ENCODE measurements around the gene PRLR.

Gene PRLR

DNA sequence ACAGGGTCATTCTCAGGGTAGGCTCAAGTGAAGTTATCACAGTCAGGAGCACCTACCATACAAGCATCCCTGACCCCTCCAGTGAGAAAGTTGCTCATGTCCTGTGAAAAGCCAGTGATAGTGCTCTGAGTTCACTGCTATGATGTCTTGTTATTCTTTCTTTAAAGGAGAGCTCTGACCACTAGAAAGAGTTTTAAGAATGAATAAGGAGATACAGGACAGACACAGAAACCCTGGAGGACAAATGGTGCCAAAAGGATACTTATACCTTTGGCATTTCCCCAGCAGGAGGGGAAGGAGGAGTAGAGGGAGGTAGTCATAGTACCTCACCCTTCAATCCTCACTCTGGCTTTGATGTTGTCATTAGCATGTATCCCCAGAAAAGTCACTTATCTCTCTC is 98.6 kb downstream of the PRLR start:
- no peak for DNase-seq (ENCODE audit: low read depth)
- H3K4me3 ChIP-seq (ENCODE audit: low read depth, low read length), result no peak overlapping the region
- TF ChIP-seq, protein P1, sequence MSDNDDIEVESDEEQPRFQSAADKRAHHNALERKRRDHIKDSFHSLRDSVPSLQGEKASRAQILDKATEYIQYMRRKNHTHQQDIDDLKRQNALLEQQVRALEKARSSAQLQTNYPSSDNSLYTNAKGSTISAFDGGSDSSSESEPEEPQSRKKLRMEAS (IDR thresholded peaks at IDR 0.05; ENCODE audit: low read depth, low read length), result no peak
- TF ChIP-seq, protein P2, sequence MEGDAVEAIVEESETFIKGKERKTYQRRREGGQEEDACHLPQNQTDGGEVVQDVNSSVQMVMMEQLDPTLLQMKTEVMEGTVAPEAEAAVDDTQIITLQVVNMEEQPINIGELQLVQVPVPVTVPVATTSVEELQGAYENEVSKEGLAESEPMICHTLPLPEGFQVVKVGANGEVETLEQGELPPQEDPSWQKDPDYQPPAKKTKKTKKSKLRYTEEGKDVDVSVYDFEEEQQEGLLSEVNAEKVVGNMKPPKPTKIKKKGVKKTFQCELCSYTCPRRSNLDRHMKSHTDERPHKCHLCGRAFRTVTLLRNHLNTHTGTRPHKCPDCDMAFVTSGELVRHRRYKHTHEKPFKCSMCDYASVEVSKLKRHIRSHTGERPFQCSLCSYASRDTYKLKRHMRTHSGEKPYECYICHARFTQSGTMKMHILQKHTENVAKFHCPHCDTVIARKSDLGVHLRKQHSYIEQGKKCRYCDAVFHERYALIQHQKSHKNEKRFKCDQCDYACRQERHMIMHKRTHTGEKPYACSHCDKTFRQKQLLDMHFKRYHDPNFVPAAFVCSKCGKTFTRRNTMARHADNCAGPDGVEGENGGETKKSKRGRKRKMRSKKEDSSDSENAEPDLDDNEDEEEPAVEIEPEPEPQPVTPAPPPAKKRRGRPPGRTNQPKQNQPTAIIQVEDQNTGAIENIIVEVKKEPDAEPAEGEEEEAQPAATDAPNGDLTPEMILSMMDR (IDR thresholded peaks at IDR 0.05; ENCODE audit: low read depth, low read length), result no peak
- TF ChIP-seq POLR2A (IDR thresholded peaks at IDR 0.05; ENCODE audit: extremely low read depth, insufficient read length) (no peak), MYC (IDR thresholded peaks at IDR 0.05; ENCODE audit: low read depth, low read length) (no peak)

DNA sequence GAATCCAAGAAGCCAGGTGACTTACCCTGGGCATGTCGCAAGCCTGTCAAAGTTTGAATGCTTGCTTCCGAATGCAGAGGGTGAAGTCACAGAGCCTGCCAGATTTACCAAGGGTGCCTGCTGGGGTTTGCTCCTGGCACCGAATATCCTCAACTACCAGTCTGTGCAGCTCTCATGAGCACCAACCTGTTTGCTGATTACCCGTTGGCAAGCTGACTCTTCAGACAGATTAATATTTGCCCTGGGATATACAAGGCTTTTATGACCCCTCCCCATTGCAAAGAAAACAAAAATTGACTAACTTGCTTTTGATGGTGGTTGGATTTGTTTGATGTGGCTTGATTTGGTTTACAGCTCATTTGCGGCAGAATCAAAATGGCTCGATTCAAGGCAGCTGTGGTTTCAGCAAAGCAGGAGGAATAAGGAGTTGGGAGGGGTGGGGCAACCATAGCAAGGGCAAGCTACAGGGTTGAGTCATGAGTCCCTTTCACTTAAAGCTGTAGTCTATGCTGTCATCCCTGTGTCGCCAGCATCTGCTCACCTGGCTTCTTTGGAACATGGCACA is 100.3 kb downstream of the PRLR start:
- no peak for DNase-seq (ENCODE audit: low read depth)
- H3K4me3 ChIP-seq (ENCODE audit: low read depth, low read length), result no peak overlapping the region
- TF ChIP-seq, protein P1 (IDR thresholded peaks at IDR 0.05; ENCODE audit: low read depth, low read length), result no peak
- TF ChIP-seq, protein P2 (IDR thresholded peaks at IDR 0.05; ENCODE audit: low read depth, low read length), result no peak
- TF ChIP-seq MYC (IDR thresholded peaks at IDR 0.05; ENCODE audit: low read depth, low read length) (no peak), POLR2A (IDR thresholded peaks at IDR 0.05; ENCODE audit: extremely low read depth, insufficient read length) (no peak)

DNA sequence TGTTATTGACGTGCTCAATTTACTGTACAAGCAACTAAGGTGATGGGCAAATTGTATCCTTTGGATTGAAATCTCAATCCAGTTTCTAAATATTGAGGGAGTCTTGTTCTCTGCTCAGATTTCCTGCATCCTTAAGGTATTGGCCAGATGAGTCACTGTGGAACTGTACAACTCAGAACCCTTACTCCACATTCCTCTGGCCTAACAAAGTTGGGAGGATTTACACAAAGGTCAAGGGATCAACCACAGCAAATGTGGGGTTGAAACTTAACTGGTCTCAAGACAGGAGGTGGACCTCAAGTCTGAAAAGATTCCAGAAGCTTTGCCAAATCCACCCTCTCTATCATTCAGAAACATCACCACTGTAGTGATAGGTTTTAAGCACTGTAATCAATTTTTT is 101.0 kb downstream of the PRLR start:
- TF ChIP-seq MYC (IDR thresholded peaks at IDR 0.05; ENCODE audit: low read depth, low read length) (no peak), POLR2A (IDR thresholded peaks at IDR 0.05; ENCODE audit: extremely low read depth, insufficient read length) (no peak)
- TF ChIP-seq, protein P1 (IDR thresholded peaks at IDR 0.05; ENCODE audit: low read depth, low read length), result no peak
- TF ChIP-seq, protein P2 (IDR thresholded peaks at IDR 0.05; ENCODE audit: low read depth, low read length), result no peak
- no peak overlapping the region for H3K4me3 ChIP-seq (ENCODE audit: low read depth, low read length)
- no peak for DNase-seq (ENCODE audit: low read depth)

DNA sequence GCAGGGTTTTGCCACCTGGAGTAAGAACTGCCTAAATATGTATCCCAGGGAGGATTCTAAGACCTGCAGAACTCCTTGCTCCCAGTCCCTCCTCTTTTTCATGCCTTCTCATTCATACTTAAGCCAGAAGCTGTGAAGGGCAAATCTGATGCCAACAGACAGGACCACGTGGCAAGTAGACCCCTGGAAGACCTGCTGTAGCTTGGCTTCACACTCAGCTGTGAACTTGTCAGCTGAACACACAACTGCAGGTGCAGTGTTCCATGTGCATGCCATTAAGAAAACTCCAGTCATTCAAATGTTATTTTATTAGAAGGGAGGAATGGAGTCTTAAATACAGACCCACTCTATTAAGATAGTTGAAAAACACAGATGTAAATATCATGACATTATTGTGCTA is 103.3 kb downstream of the PRLR start:
- DNase-seq (ENCODE audit: low read depth), result no peak
- TF ChIP-seq MYC (IDR thresholded peaks at IDR 0.05; ENCODE audit: low read depth, low read length) (no peak), POLR2A (IDR thresholded peaks at IDR 0.05; ENCODE audit: extremely low read depth, insufficient read length) (no peak)
- TF ChIP-seq, protein P1 (IDR thresholded peaks at IDR 0.05; ENCODE audit: low read depth, low read length), result 0 out of 2 replicates have a peak, but pooled peaks have one; percentile 20
- TF ChIP-seq, protein P2 (IDR thresholded peaks at IDR 0.05; ENCODE audit: low read depth, low read length), result no peak
- H3K4me3 ChIP-seq (ENCODE audit: low read depth, low read length), result no peak overlapping the region

DNA sequence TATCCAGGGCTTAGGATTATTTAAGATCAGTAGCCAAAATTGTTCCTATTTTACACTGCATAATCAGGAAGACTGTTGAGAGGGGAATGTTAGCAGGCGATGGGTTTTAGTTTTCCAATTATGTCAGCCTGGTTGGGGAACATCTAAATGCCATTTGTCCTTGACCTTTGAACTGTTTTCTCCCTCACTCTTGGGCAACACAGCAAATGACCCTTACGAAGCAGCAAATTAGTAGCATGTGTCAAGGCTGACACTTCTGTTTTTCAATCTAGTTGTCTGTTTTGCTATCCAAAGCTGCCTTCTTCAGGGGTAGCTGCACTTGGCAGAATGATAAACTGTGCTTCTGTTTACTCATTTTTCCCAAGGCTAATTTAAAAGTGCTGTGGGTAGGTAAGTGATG is 104.5 kb downstream of the PRLR start:
- no peak for DNase-seq (ENCODE audit: low read depth)

More for the DNA sequence above, 104.5 kb downstream of the PRLR start:
- no peak overlapping the region for H3K4me3 ChIP-seq (ENCODE audit: low read depth, low read length)
- no peak for TF ChIP-seq MYC (IDR thresholded peaks at IDR 0.05; ENCODE audit: low read depth, low read length)
- TF ChIP-seq, protein P2 (IDR thresholded peaks at IDR 0.05; ENCODE audit: low read depth, low read length), result no peak
- no peak for TF ChIP-seq POLR2A (IDR thresholded peaks at IDR 0.05; ENCODE audit: extremely low read depth, insufficient read length)
- TF ChIP-seq, protein P1 (IDR thresholded peaks at IDR 0.05; ENCODE audit: low read depth, low read length), result no peak

All from NB4 (cell line).